ENCODE data around the gene IL6R.
"Not testable (repeated sequence)": the region's sequence is repeated elsewhere in the genome, so short reads cannot be mapped to it uniquely, and the experiment has no call there.

Gene IL6R

GRCh38 chr1:154485106-154485505 lies 80.0 kb downstream of the IL6R start:
- no peak for FAIRE-seq

- FAIRE-seq, result no peak
Measured at GRCh38 chr1:154485910-154486496, 80.9 kb downstream of the IL6R start.

- FAIRE-seq, result not testable (repeated sequence)
Measured at GRCh38 chr1:154486756-154487155, 81.6 kb downstream of the IL6R start.

GRCh38 chr1:154488922-154489321 lies 83.8 kb downstream of the IL6R start:
- no peak for FAIRE-seq

- no peak for FAIRE-seq
Measured at GRCh38 chr1:154489695-154490274, 84.6 kb downstream of the IL6R start.

- no peak for FAIRE-seq
Measured at GRCh38 chr1:154490317-154490716, 85.2 kb downstream of the IL6R start.

GRCh38 chr1:154492115-154492514 lies 87.0 kb downstream of the IL6R start:
- FAIRE-seq, result no peak

GRCh38 chr1:154493276-154493675 lies 88.1 kb downstream of the IL6R start:
- no peak for FAIRE-seq

- FAIRE-seq, result no peak
Measured at GRCh38 chr1:154495496-154496273, 90.5 kb downstream of the IL6R start.

GRCh38 chr1:154496383-154496782 lies 91.2 kb downstream of the IL6R start:
- FAIRE-seq, result no peak

GRCh38 chr1:154497026-154497806 lies 92.1 kb downstream of the IL6R start:
- no peak for FAIRE-seq

- FAIRE-seq, result no peak
Measured at GRCh38 chr1:154499446-154499845, 94.3 kb downstream of the IL6R start.

- FAIRE-seq, result no peak
Measured at GRCh38 chr1:154500533-154500932, 95.4 kb downstream of the IL6R start.

- FAIRE-seq, result no peak
Measured at GRCh38 chr1:154501423-154502065, 96.4 kb downstream of the IL6R start.

- no peak for FAIRE-seq
Measured at GRCh38 chr1:154502066-154502743, 97.1 kb downstream of the IL6R start, which contains the start of the genes SHE and TDRD10. SHE (minus strand) TSS chr1:154502412; CDS start chr1:154502026, 386 bp downstream. TDRD10 (plus strand) TSS chr1:154502219; CDS start chr1:154506904, 4,685 bp downstream.

- FAIRE-seq, result no peak
Measured at GRCh38 chr1:154502744-154503115, 97.6 kb downstream of the IL6R start.

GRCh38 chr1:154503898-154504297 lies 98.8 kb downstream of the IL6R start:
- no peak for FAIRE-seq

- FAIRE-seq, result no peak
Measured at GRCh38 chr1:154512760-154513159, 107.6 kb downstream of the IL6R start.

GRCh38 chr1:154514066-154514553 lies 109.0 kb downstream of the IL6R start:
- FAIRE-seq, result no peak

- no peak for FAIRE-seq
Measured at GRCh38 chr1:154517661-154518060, 112.5 kb downstream of the IL6R start.

Measured in G401.6 (cell line).